HG03060 (cell line): ENCODE results near the gene FAH.
A peak's percentile ranks its signal among the peaks of the same experiment; 100 is the strongest.
"Not testable (repeated sequence)": the region's sequence is repeated elsewhere in the genome, so short reads cannot be mapped to it uniquely, and the experiment has no call there.

Source experiments
- ATAC-seq: cut with Tn5 transposase; IDR thresholded peaks from one replicate; pipeline ENCODE4 v1.9.1; 2021; ENCODE audit warnings: low read depth, moderate number of reproducible peaks; ENCODE audit not compliant: unreplicated experiment

The FAH gene

GRCh38 chr15:80151148-80151547 lies 1.7 kb upstream of the FAH start:
- ATAC-seq, result no peak

GRCh38 chr15:80151576-80151975 lies 1.2 kb upstream of the FAH start:
- no peak for ATAC-seq

- no peak for ATAC-seq
Measured at GRCh38 chr15:80152180-80152895, 461 bp upstream of the FAH start.

- no peak for ATAC-seq
Measured at GRCh38 chr15:80153900-80154299, 1.1 kb downstream of the FAH start.

- no peak for ATAC-seq
Measured at GRCh38 chr15:80154336-80154735, 1.5 kb downstream of the FAH start.

GRCh38 chr15:80155001-80155377 lies 2.2 kb downstream of the FAH start:
- ATAC-seq, result no peak

GRCh38 chr15:80155378-80156175 lies 2.8 kb downstream of the FAH start:
- ATAC-seq, result not testable (repeated sequence)

GRCh38 chr15:80156176-80156720 lies 3.4 kb downstream of the FAH start:
- no peak for ATAC-seq

- no peak for ATAC-seq
Measured at GRCh38 chr15:80157215-80157614, 4.4 kb downstream of the FAH start.

- ATAC-seq, result no peak
Measured at GRCh38 chr15:80159301-80159700, 6.5 kb downstream of the FAH start.

GRCh38 chr15:80159811-80160569 lies 7.2 kb downstream of the FAH start:
- ATAC-seq, result no peak

GRCh38 chr15:80160570-80161156 lies 7.9 kb downstream of the FAH start:
- peak; percentile 52 for ATAC-seq

- ATAC-seq, result no peak
Measured at GRCh38 chr15:80161468-80162016, 8.7 kb downstream of the FAH start.

GRCh38 chr15:80162059-80162554 lies 9.3 kb downstream of the FAH start:
- ATAC-seq, result no peak

- no peak for ATAC-seq
Measured at GRCh38 chr15:80163217-80163616, 10.4 kb downstream of the FAH start.

GRCh38 chr15:80163897-80164296 lies 11.1 kb downstream of the FAH start:
- ATAC-seq, result no peak

- no peak for ATAC-seq
Measured at GRCh38 chr15:80167936-80168335, 15.1 kb downstream of the FAH start.

GRCh38 chr15:80168421-80168820 lies 15.6 kb downstream of the FAH start:
- no peak for ATAC-seq

GRCh38 chr15:80169768-80170357 lies 17.1 kb downstream of the FAH start:
- ATAC-seq, result no peak

- ATAC-seq, result no peak
Measured at GRCh38 chr15:80170596-80170995, 17.8 kb downstream of the FAH start.
